Fibroblast of lung (primary cell): ENCODE measurements around the gene MLPH. TPM values are rescaled to one million over a fixed set of nuclear protein-coding genes. Genes with fewer than 3 reads are reported as not detected.

Source experiments
- DNase-seq, 2 donors: peaks; one replicate each; pipeline versions ENCODE4 v3.0.0 to v3.0.0-alpha.2; 2010; ENCODE audit warnings: low read depth in 2 of 2
- H2AFZ ChIP-seq: 2 replicates; pipeline ENCODE4 v1.5.1; 2012; ENCODE audit warnings: low read length, control low read depth, inconsistent platforms
- H3K27ac ChIP-seq: 2 replicates; pipeline ENCODE4 v1.5.1; 2011; ENCODE audit warnings: low read length, control low read depth; ENCODE audit not compliant: insufficient read depth
- H3K27me3 ChIP-seq: 2 replicates; pipeline ENCODE4 v1.5.1; 2011; ENCODE audit warnings: mild to moderate bottlenecking, low read length; ENCODE audit not compliant: control insufficient read depth, insufficient read depth
- H3K36me3 ChIP-seq: 2 replicates; pipeline ENCODE4 v1.5.1; 2011; ENCODE audit warnings: low read length; ENCODE audit not compliant: control insufficient read depth, insufficient read depth
- H3K4me1 ChIP-seq: 2 replicates; pipeline ENCODE4 v1.5.1; 2011; ENCODE audit warnings: low read length; ENCODE audit not compliant: control insufficient read depth, insufficient read depth; ENCODE audit errors: extremely low read depth
- H3K4me2 ChIP-seq: 2 replicates; pipeline ENCODE4 v1.5.1; 2011; ENCODE audit warnings: low read length, control low read depth; ENCODE audit not compliant: insufficient read depth; ENCODE audit errors: extremely low read depth
- H3K4me3 ChIP-seq, 4 experiments: fragments of 200-600 bp in 1 of 4; sonication (generic) in 1 of 4; replicated peaks in 1 of 4; 2 replicates each; pipeline ENCODE4 v1.5.1; 2011 to 2016; ENCODE audit warnings: low read length in 4 of 4, low read depth in 3 of 4, mild to moderate bottlenecking in 3 of 4, control low read depth in 2 of 4, inconsistent platforms in 1 of 4, mixed read lengths in 1 of 4; ENCODE audit not compliant: insufficient read depth in 1 of 4; ENCODE audit errors: control extremely low read depth in 1 of 4
- H3K79me2 ChIP-seq: 2 replicates; pipeline ENCODE4 v1.5.1; 2012; ENCODE audit warnings: mild to moderate bottlenecking, low read length, inconsistent platforms; ENCODE audit not compliant: control insufficient read depth, insufficient read depth
- H3K9ac ChIP-seq: 2 replicates; pipeline ENCODE4 v1.5.1; 2011; ENCODE audit warnings: mild to moderate bottlenecking, low read length, control low read depth; ENCODE audit not compliant: insufficient read depth
- H3K9me3 ChIP-seq: 2 replicates; pipeline ENCODE4 v1.5.1; 2012; ENCODE audit warnings: low read depth, low read length; ENCODE audit not compliant: control insufficient read depth, insufficient read depth
- H4K20me1 ChIP-seq: 2 replicates; pipeline ENCODE4 v1.5.1; 2011; ENCODE audit warnings: low read length; ENCODE audit not compliant: control insufficient read depth, insufficient read depth; ENCODE audit errors: extremely low read depth
- CTCF ChIP-seq, 2 donors: IDR thresholded peaks in 1 of 2; conservative IDR thresholded peaks in 1 of 2; 1 replicate in 1 of 2; 2 replicates in 1 of 2; pipeline ENCODE4 v1.5.1; 2011 to 2012; ENCODE audit warnings: low read length in 2 of 2, control low read depth in 1 of 2, inconsistent platforms in 1 of 2, low read depth in 1 of 2, mild to moderate bottlenecking in 1 of 2
- EZH2 ChIP-seq: IDR thresholded peaks from 2 replicates; pipeline ENCODE4 v1.5.1; 2012; ENCODE audit warnings: low read length, control low read depth, mild to moderate bottlenecking; ENCODE audit errors: missing control alignments
- polyA plus RNA-seq, 2 donors: library from polyadenylated mRNA; depleted of rRNA in 1 of 2; stranded (reverse) in 1 of 2; unstranded in 1 of 2; fragments of >200 nt; gene quantifications; 2 replicates each; pipeline ENCODE4 v1.2.1, GENCODE V29; 2011 to 2012; ENCODE audit warnings: missing spikeins in 1 of 2
- total RNA-seq: library from RNA; depleted of rRNA; stranded (reverse); fragments of >200 nt; gene quantifications from 2 replicates; pipeline ENCODE4 v1.2.1, GENCODE V29; 2014

The MLPH gene
- total and polyA plus RNA-seq, 2 donors (not counting 1 experiment from before 2014, with no cell fraction given), result 3.1 to 10.7 TPM

DNA sequence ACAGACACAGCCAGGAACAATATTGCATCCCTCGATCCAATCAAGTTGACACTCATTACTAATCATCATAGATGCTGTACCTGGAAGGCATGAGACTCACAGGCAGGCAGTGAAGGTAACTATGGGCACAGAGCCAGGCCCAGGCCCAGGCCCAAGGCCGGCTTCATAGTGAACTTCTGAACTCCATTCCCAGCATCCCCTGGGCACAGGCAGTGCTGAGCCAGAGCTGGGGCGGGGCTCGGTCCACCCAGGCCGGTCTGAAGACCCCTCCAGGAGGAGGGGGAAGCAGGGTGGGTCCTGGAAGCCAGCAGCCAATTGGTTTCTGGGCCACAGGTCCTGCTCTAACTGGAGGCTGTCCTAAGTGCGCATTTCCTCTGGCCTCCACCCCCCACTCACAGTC lies 37.6 kb downstream of the MLPH start:
- Histone ChIP-seq H4K20me1 (no peaks in the 10 kb centered on the region), H3K36me3 (no peaks in the 10 kb centered on the region), H3K4me1 (no peaks in the 10 kb centered on the region), H3K27me3 (no peaks in the 10 kb centered on the region), H3K9me3 (no peaks in the 10 kb centered on the region), H3K4me3 (no peak overlapping the region), H2AFZ (no peak overlapping the region), H3K79me2 (no peaks in the 10 kb centered on the region), H3K9ac (no peak overlapping the region), H3K27ac (no peak overlapping the region), H3K4me2 (no peak overlapping the region)
- DNase-seq, result no peak
- TF ChIP-seq EZH2, result no peak
- TF ChIP-seq CTCF (conservative IDR thresholded peaks at IDR 0.05 in 1 of 2, IDR thresholded peaks at IDR 0.05 in 1 of 2; ENCODE audit: low read depth in 1 of 2, low read length in 2 of 2), result no peak

GRCh38 chr2:237525559-237526157 lies 38.6 kb downstream of the MLPH start:
- H3K27ac ChIP-seq, result no peak overlapping the region
- no peaks in the 10 kb centered on the region for H3K4me1 ChIP-seq
- no peak overlapping the region for H2AFZ ChIP-seq
- H3K27me3 ChIP-seq, result no peaks in the 10 kb centered on the region
- H3K9ac ChIP-seq, result no peak overlapping the region
- no peaks in the 10 kb centered on the region for H3K79me2 ChIP-seq
- no peak overlapping the region for H3K4me2 ChIP-seq
- DNase-seq, result no peak
- H3K36me3 ChIP-seq, result no peaks in the 10 kb centered on the region
- no peaks in the 10 kb centered on the region for H3K9me3 ChIP-seq
- H3K4me3 ChIP-seq, result no peak overlapping the region
- TF ChIP-seq CTCF (conservative IDR thresholded peaks at IDR 0.05 in 1 of 2, IDR thresholded peaks at IDR 0.05 in 1 of 2; ENCODE audit: low read depth in 1 of 2, low read length in 2 of 2) (no peak), EZH2 (no peak)
- no peaks in the 10 kb centered on the region for H4K20me1 ChIP-seq

- Histone ChIP-seq H3K9ac (no peak overlapping the region), H3K4me3 (no peak overlapping the region), H2AFZ (no peak overlapping the region), H3K27ac (no peak overlapping the region), H3K36me3 (no peaks in the 10 kb centered on the region), H3K27me3 (no peaks in the 10 kb centered on the region), H3K9me3 (no peaks in the 10 kb centered on the region), H3K4me1 (no peaks in the 10 kb centered on the region), H3K79me2 (no peaks in the 10 kb centered on the region), H3K4me2 (no peak overlapping the region), H4K20me1 (no peaks in the 10 kb centered on the region)
- TF ChIP-seq CTCF (conservative IDR thresholded peaks at IDR 0.05 in 1 of 2, IDR thresholded peaks at IDR 0.05 in 1 of 2; ENCODE audit: low read depth in 1 of 2, low read length in 2 of 2) (no peak), EZH2 (no peak)
- no peak for DNase-seq
Observed at GRCh38 chr2:237527233-237527632, 40.2 kb downstream of the MLPH start.
